Trophoblast cell (in vitro differentiated cells and primary cell): ENCODE data around the gene INSYN2B.
"Not testable (repeated sequence)": the region's sequence is repeated elsewhere in the genome, so short reads cannot be mapped to it uniquely, and the experiment has no call there.

Experiments used
- DNase-seq, 2 donors: peaks; one replicate each; pipeline ENCODE4 v3.0.0-alpha.2; 2016
- H2AFZ ChIP-seq: 2 replicates; pipeline ENCODE4 v1.6.1; 2013; ENCODE audit warnings: low read length, moderate library complexity, mild to moderate bottlenecking; ENCODE audit not compliant: insufficient read depth, poor library complexity
- H2AK5ac ChIP-seq: 2 replicates; pipeline ENCODE4 v1.6.1; 2013; ENCODE audit warnings: mild to moderate bottlenecking, low read length
- H2BK120ac ChIP-seq: 2 replicates; pipeline ENCODE4 v1.6.1; 2013; ENCODE audit warnings: low read length, mild to moderate bottlenecking, moderate library complexity; ENCODE audit not compliant: insufficient read depth, poor library complexity
- H2BK12ac ChIP-seq: 2 replicates; pipeline ENCODE4 v1.6.1; 2013; ENCODE audit warnings: mild to moderate bottlenecking, low read length, moderate library complexity
- H2BK5ac ChIP-seq: 2 replicates; pipeline ENCODE4 v1.6.1; 2013; ENCODE audit warnings: low read length, low read depth, moderate library complexity, mild to moderate bottlenecking; ENCODE audit not compliant: poor library complexity
- H3K14ac ChIP-seq: 2 replicates; pipeline ENCODE4 v1.6.1; 2013; ENCODE audit warnings: mild to moderate bottlenecking, low read length
- H3K18ac ChIP-seq: 2 replicates; pipeline ENCODE4 v1.6.1; 2013; ENCODE audit warnings: mild to moderate bottlenecking, low read length
- H3K23ac ChIP-seq: 2 replicates; pipeline ENCODE4 v1.6.1; 2013; ENCODE audit warnings: low read length
- H3K27ac ChIP-seq: 2 replicates; pipeline ENCODE4 v1.5.1; 2013; ENCODE audit warnings: low read depth, mild to moderate bottlenecking, inconsistent platforms, low read length, moderate library complexity
- H3K27me3 ChIP-seq: 2 replicates; pipeline ENCODE4 v1.6.1; 2013; ENCODE audit warnings: inconsistent platforms, mild to moderate bottlenecking, low read length, moderate library complexity; ENCODE audit not compliant: insufficient read depth
- H3K36me3 ChIP-seq, 2 experiments: 1 replicate in 1 of 2; 2 replicates in 1 of 2; pipeline ENCODE4 v1.6.1; 2013; ENCODE audit warnings: low read length in 2 of 2, mild to moderate bottlenecking in 2 of 2, moderate library complexity in 1 of 2; ENCODE audit not compliant: insufficient read depth in 2 of 2, control insufficient read depth in 1 of 2
- H3K4ac ChIP-seq: 2 replicates; pipeline ENCODE4 v1.6.1; 2013; ENCODE audit warnings: low read depth, mild to moderate bottlenecking, low read length, moderate library complexity
- H3K4me1 ChIP-seq, 2 experiments: 1 replicate in 1 of 2; 2 replicates in 1 of 2; pipeline ENCODE4 v1.6.1; 2013; ENCODE audit warnings: low read length in 2 of 2, mild to moderate bottlenecking in 2 of 2, moderate library complexity in 1 of 2; ENCODE audit not compliant: insufficient read depth in 2 of 2, control insufficient read depth in 1 of 2
- H3K4me2 ChIP-seq: 2 replicates; pipeline ENCODE4 v1.6.1; 2013; ENCODE audit warnings: inconsistent platforms, mild to moderate bottlenecking, low read length, moderate library complexity
- H3K4me3 ChIP-seq: 2 replicates; pipeline ENCODE4 v1.5.1; 2013; ENCODE audit warnings: mild to moderate bottlenecking, low read depth, low read length, inconsistent platforms
- H3K79me1 ChIP-seq: one replicate; pipeline ENCODE4 v1.6.1; 2013; ENCODE audit warnings: low read length
- H3K79me2 ChIP-seq: 2 replicates; pipeline ENCODE4 v1.6.1; 2013; ENCODE audit warnings: low read length, mild to moderate bottlenecking; ENCODE audit not compliant: control insufficient read depth, insufficient read depth, poor library complexity
- H3K9ac ChIP-seq: 2 replicates; pipeline ENCODE4 v1.6.1; 2013; ENCODE audit warnings: mild to moderate bottlenecking, low read length
- H3K9me3 ChIP-seq: 2 replicates; pipeline ENCODE4 v1.6.1; 2013; ENCODE audit warnings: low read depth, mild to moderate bottlenecking, control low read depth, inconsistent platforms, low read length; ENCODE audit not compliant: insufficient read depth
- H4K12ac ChIP-seq: 2 replicates; pipeline ENCODE4 v1.6.1; 2013; ENCODE audit warnings: low read depth, mild to moderate bottlenecking, low read length, moderate library complexity
- H4K8ac ChIP-seq: 2 replicates; pipeline ENCODE4 v1.6.1; 2013; ENCODE audit warnings: low read depth, mild to moderate bottlenecking, low read length, moderate library complexity
- H4K91ac ChIP-seq: one replicate; pipeline ENCODE4 v1.6.1; 2013; ENCODE audit warnings: low read depth, mild to moderate bottlenecking, low read length, moderate library complexity
- WGBS: extraction: QIAGEN DNeasy Blood & Tissue Kit; methylation state at CpG from one replicate; pipeline ENCODE4 v1.1.7; 2013; ENCODE audit warnings: missing lambda C conversion rate; ENCODE audit not compliant: insufficient read length, insufficient coverage; ENCODE audit errors: extremely low coverage; 5-methylcytosine and 5-hydroxymethylcytosine counted together

Gene INSYN2B

GRCh38 chr5:169834540-169834939 lies 145.8 kb downstream of the INSYN2B start:
- H2BK12ac ChIP-seq, H3K14ac ChIP-seq, H2AFZ ChIP-seq, H2BK5ac ChIP-seq, H3K27me3 ChIP-seq, H3K27ac ChIP-seq, H3K4me1 ChIP-seq, H3K4me2 ChIP-seq, DNase-seq, H3K4ac ChIP-seq, H3K36me3 ChIP-seq, H3K18ac ChIP-seq, H4K91ac ChIP-seq, H4K12ac ChIP-seq, H3K4me3 ChIP-seq, H3K9me3 ChIP-seq, H3K9ac ChIP-seq, H3K79me1 ChIP-seq, H3K79me2 ChIP-seq, H2BK120ac ChIP-seq, H3K23ac ChIP-seq, H2AK5ac ChIP-seq, H4K8ac ChIP-seq: not testable (repeated sequence)
- no CpG with 5 or more reads among the region's 1 CpG for WGBS

DNA sequence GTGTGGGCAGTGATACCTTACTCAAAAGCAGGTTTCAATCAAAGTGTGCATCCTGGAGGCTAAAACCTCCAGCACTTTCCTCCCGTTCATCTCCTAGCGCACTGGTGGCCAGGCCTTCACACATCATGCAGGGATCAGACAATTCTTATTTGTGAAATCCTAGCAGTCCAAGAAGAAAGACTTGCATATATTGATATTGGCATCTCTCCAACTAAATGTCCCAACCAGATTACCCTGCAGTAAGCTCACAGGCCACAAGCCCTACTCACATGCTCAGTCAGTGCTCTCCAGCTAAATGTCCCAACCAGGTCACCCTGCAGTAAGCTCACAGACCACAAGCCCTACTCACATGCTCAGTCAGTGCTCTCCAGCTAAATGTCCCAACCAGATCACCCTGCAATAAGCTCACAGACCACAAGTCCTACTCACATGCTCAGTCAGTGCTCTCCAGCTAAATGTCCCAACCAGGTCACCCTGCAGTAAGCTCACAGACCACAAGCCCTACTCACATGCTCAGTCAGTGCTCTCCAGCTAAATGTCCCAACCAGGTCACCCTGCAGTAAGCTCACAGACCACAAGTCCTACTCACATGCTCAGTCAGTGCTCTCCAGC lies 146.5 kb downstream of the INSYN2B start:
- not testable (repeated sequence) for DNase-seq, H3K27me3 ChIP-seq, H3K14ac ChIP-seq, H3K79me2 ChIP-seq, H2AK5ac ChIP-seq, H4K8ac ChIP-seq, H2AFZ ChIP-seq, H2BK5ac ChIP-seq, H3K79me1 ChIP-seq, H3K18ac ChIP-seq, H3K4me2 ChIP-seq, H3K9ac ChIP-seq, H3K36me3 ChIP-seq, H4K91ac ChIP-seq, H3K4ac ChIP-seq, H2BK12ac ChIP-seq, H3K4me1 ChIP-seq, H4K12ac ChIP-seq, H3K27ac ChIP-seq, H3K23ac ChIP-seq, H3K4me3 ChIP-seq, H3K9me3 ChIP-seq, H2BK120ac ChIP-seq
- no CpG with 5 or more reads among the region's 2 CpGs for WGBS

DNA sequence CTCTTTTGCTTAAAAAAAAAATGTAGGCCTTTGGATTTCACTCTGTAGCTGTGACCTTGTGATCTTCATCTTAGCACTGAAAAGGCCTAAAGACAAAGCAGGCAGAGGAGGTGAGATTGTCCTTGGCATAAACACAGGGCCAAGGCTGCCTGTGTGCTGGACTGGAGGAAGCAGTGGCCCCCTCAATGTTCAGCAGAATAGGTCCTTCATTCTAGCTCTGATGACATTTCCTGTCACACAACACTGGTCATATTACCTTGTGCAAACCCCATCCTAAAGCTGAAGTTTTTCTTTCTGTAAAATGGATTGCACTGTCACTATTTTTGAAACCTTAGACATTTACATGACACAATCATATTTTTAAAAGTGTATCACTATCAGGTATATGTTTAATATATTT lies 147.4 kb downstream of the INSYN2B start:
- Histone ChIP-seq H3K4ac (no peak overlapping the region), H2AFZ (no peak overlapping the region), H2BK5ac (no peak overlapping the region), H3K79me1 (no peaks in the 10 kb centered on the region), H2AK5ac (no peak overlapping the region), H4K91ac (no peak overlapping the region), H3K9ac (no peak overlapping the region), H3K18ac (no peak overlapping the region), H3K23ac (no peak overlapping the region), H2BK12ac (no peak overlapping the region), H3K4me2 (no peak overlapping the region), H3K36me3 (no peaks in the 10 kb centered on the region), H3K4me3 (no peak overlapping the region), H4K12ac (no peak overlapping the region), H3K4me1 (no peaks in the 10 kb centered on the region), H3K27me3 (no peaks in the 10 kb centered on the region), H2BK120ac (no peak overlapping the region), H3K79me2 (no peaks in the 10 kb centered on the region), H4K8ac (no peak overlapping the region), H3K27ac (no peak overlapping the region), H3K9me3 (peaks cover 1% of the 10 kb centered on the region), H3K14ac (no peak overlapping the region)
- no peak for DNase-seq

GRCh38 chr5:169832304-169832703 lies 148.0 kb downstream of the INSYN2B start:
- no peaks in the 10 kb centered on the region for H3K36me3 ChIP-seq
- H4K12ac ChIP-seq, result no peak overlapping the region
- DNase-seq, result no peak
- H3K23ac ChIP-seq, result no peak overlapping the region
- no peak overlapping the region for H3K27ac ChIP-seq
- peaks cover 1% of the 10 kb centered on the region for H3K9me3 ChIP-seq
- H3K4me1 ChIP-seq, result no peaks in the 10 kb centered on the region
- no peak overlapping the region for H2AFZ ChIP-seq
- no peak overlapping the region for H3K4me2 ChIP-seq
- peak overlapping the region; percentile 31 for H2BK12ac ChIP-seq
- no CpG with 5 or more reads among the region's 3 CpGs for WGBS
- H2BK120ac ChIP-seq, result no peak overlapping the region
- no peaks in the 10 kb centered on the region for H3K27me3 ChIP-seq
- no peak overlapping the region for H3K14ac ChIP-seq
- H2AK5ac ChIP-seq, result no peak overlapping the region
- H2BK5ac ChIP-seq, result no peak overlapping the region
- H3K79me1 ChIP-seq, result no peaks in the 10 kb centered on the region
- no peak overlapping the region for H3K4me3 ChIP-seq
- no peaks in the 10 kb centered on the region for H3K79me2 ChIP-seq
- no peak overlapping the region for H4K8ac ChIP-seq
- no peak overlapping the region for H3K4ac ChIP-seq
- no peak overlapping the region for H3K18ac ChIP-seq
- H4K91ac ChIP-seq, result no peak overlapping the region
- no peak overlapping the region for H3K9ac ChIP-seq
